B cell (primary cell): Measurements from ENCODE around the gene ZBTB17.
"Not testable (repeated sequence)": the region's sequence is repeated elsewhere in the genome, so short reads cannot be mapped to it uniquely, and the experiment has no call there.

Source experiments
- EZH2 ChIP-seq: IDR thresholded peaks from 2 replicates; pipeline ENCODE4 v1.6.1; 2012; ENCODE audit warnings: borderline replicate concordance, low read depth, mild to moderate bottlenecking, moderate library complexity, low read length; ENCODE audit not compliant: insufficient read depth, poor library complexity, severe bottlenecking
- TF ChIP-seq, protein P1 (sequence below): fragments of 200-600 bp; IDR thresholded peaks from one replicate; pipeline ENCODE4 v1.8.0; 2022; ENCODE audit warnings: antibody characterized with exemption, mild to moderate bottlenecking

- TF ChIP-seq, protein P1, sequence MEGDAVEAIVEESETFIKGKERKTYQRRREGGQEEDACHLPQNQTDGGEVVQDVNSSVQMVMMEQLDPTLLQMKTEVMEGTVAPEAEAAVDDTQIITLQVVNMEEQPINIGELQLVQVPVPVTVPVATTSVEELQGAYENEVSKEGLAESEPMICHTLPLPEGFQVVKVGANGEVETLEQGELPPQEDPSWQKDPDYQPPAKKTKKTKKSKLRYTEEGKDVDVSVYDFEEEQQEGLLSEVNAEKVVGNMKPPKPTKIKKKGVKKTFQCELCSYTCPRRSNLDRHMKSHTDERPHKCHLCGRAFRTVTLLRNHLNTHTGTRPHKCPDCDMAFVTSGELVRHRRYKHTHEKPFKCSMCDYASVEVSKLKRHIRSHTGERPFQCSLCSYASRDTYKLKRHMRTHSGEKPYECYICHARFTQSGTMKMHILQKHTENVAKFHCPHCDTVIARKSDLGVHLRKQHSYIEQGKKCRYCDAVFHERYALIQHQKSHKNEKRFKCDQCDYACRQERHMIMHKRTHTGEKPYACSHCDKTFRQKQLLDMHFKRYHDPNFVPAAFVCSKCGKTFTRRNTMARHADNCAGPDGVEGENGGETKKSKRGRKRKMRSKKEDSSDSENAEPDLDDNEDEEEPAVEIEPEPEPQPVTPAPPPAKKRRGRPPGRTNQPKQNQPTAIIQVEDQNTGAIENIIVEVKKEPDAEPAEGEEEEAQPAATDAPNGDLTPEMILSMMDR, result not testable (repeated sequence)
- not testable (repeated sequence) for TF ChIP-seq EZH2
Observed at GRCh38 chr1:15896841-15897610, 78.9 kb downstream of the ZBTB17 start.
